ENCODE results near the gene PTH1R. TPM values are rescaled to one million over a fixed set of nuclear protein-coding genes. Genes with fewer than 3 reads are reported as not detected.

PTH1R gene
- polyA plus RNA-seq, 1 donor (not counting 4 experiments of a cell fraction or from before 2014, with no cell fraction given) = not detected

GRCh38 chr3:46903341-46904302, 26.1 kb downstream of the PTH1R start:
- Histone ChIP-seq H4K20me1 (ENCODE audit: control insufficient read depth, extremely low read depth, insufficient read depth, low read length) (no peaks in the 10 kb centered on the region), H3K4me2 (ENCODE audit: control insufficient read depth, extremely low read depth, insufficient read depth, low read depth, low read length) (peak overlapping the region; percentile 10), H3K9me1 (ENCODE audit: control insufficient read depth, extremely low read depth, insufficient read depth, low read length) (no peaks in the 10 kb centered on the region), H3K9ac (ENCODE audit: control insufficient read depth, extremely low read depth, insufficient read depth, low read length) (no peak overlapping the region), H3K4me1 (ENCODE audit: control insufficient read depth, extremely low read depth, insufficient read depth, low read length) (peaks cover 11% of the 10 kb centered on the region), H2AFZ (ENCODE audit: control insufficient read depth, low read length) (no peak overlapping the region), H3K4me3 (ENCODE audit: control insufficient read depth in 2 of 3, extremely low read depth in 1 of 3, insufficient read depth in 2 of 3, low read depth in 1 of 3, low read length in 3 of 3) (no peak overlapping the region), H3K27ac (ENCODE audit: control insufficient read depth, insufficient read depth, low read length) (no peak overlapping the region), H3K9me3 (ENCODE audit: control insufficient read depth, low read depth, low read length) (no peaks in the 10 kb centered on the region), H3K36me3 (ENCODE audit: control insufficient read depth in 2 of 2, extremely low read depth in 1 of 2, insufficient read depth in 2 of 2, low read length in 2 of 2) (no peaks in the 10 kb centered on the region), H3K27me3 (ENCODE audit: control insufficient read depth, extremely low read depth, insufficient read depth, low read length) (peaks cover 8% of the 10 kb centered on the region), H3K79me2 (ENCODE audit: control insufficient read depth, insufficient read depth, low read length) (no peaks in the 10 kb centered on the region)
- no peak for DNase-seq (ENCODE audit: low read depth, low spot score)
- FAIRE-seq = peak; percentile 84
- dilution Hi-C loops (cut with MboI; ENCODE audit: extremely low pct_ligation_motif_present, low sequenced_read_pairs) = no loop called here
- TF ChIP-seq CTCF (optimal IDR thresholded peaks at IDR 0.05 in 1 of 3, IDR thresholded peaks at IDR 0.05 in 1 of 3, conservative IDR thresholded peaks at IDR 0.05 in 1 of 3; ENCODE audit: extremely low read depth in 1 of 3, insufficient read depth in 2 of 3, low read length in 3 of 3) (no peak), EZH2 (IDR thresholded peaks at IDR 0.05; ENCODE audit: low read length) (no peak)

- no peaks in the 10 kb centered on the region for H3K79me2 ChIP-seq (ENCODE audit: control insufficient read depth, insufficient read depth, low read length)
- TF ChIP-seq EZH2 (IDR thresholded peaks at IDR 0.05; ENCODE audit: low read length) (no peak), CTCF (optimal IDR thresholded peaks at IDR 0.05 in 1 of 3, IDR thresholded peaks at IDR 0.05 in 1 of 3, conservative IDR thresholded peaks at IDR 0.05 in 1 of 3; ENCODE audit: extremely low read depth in 1 of 3, insufficient read depth in 2 of 3, low read length in 3 of 3) (no peak)
- no peaks in the 10 kb centered on the region for H3K9me3 ChIP-seq (ENCODE audit: control insufficient read depth, low read depth, low read length)
- H3K9me1 ChIP-seq (ENCODE audit: control insufficient read depth, extremely low read depth, insufficient read depth, low read length) = no peaks in the 10 kb centered on the region
- no peaks in the 10 kb centered on the region for H3K27me3 ChIP-seq (ENCODE audit: control insufficient read depth, extremely low read depth, insufficient read depth, low read length)
- no peak overlapping the region for H3K4me2 ChIP-seq (ENCODE audit: control insufficient read depth, extremely low read depth, insufficient read depth, low read depth, low read length)
- H3K27ac ChIP-seq (ENCODE audit: control insufficient read depth, insufficient read depth, low read length) = no peak overlapping the region
- no peak overlapping the region for H2AFZ ChIP-seq (ENCODE audit: control insufficient read depth, low read length)
- no peak for DNase-seq (ENCODE audit: low read depth, low spot score)
- dilution Hi-C loops (cut with MboI; ENCODE audit: extremely low pct_ligation_motif_present, low sequenced_read_pairs) = no loop called here
- H3K36me3 ChIP-seq (ENCODE audit: control insufficient read depth in 2 of 2, extremely low read depth in 1 of 2, insufficient read depth in 2 of 2, low read length in 2 of 2) = no peaks in the 10 kb centered on the region
- H3K4me3 ChIP-seq (ENCODE audit: control insufficient read depth in 2 of 3, extremely low read depth in 1 of 3, insufficient read depth in 2 of 3, low read depth in 1 of 3, low read length in 3 of 3) = no peak overlapping the region
- H4K20me1 ChIP-seq (ENCODE audit: control insufficient read depth, extremely low read depth, insufficient read depth, low read length) = no peaks in the 10 kb centered on the region
- no peak overlapping the region for H3K9ac ChIP-seq (ENCODE audit: control insufficient read depth, extremely low read depth, insufficient read depth, low read length)
- no peak for FAIRE-seq
- peaks cover 12% of the 10 kb centered on the region for H3K4me1 ChIP-seq (ENCODE audit: control insufficient read depth, extremely low read depth, insufficient read depth, low read length)
These were observed 27.0 kb downstream of the PTH1R start for GRCh38 chr3:46904303-46905212.
